ENCODE data around the gene ZFYVE19. TPM values are rescaled to one million over a fixed set of nuclear protein-coding genes. Genes with fewer than 3 reads are reported as not detected.

ZFYVE19 gene
- polyA plus RNA-seq, 1 donor, result 25.6 TPM

DNA sequence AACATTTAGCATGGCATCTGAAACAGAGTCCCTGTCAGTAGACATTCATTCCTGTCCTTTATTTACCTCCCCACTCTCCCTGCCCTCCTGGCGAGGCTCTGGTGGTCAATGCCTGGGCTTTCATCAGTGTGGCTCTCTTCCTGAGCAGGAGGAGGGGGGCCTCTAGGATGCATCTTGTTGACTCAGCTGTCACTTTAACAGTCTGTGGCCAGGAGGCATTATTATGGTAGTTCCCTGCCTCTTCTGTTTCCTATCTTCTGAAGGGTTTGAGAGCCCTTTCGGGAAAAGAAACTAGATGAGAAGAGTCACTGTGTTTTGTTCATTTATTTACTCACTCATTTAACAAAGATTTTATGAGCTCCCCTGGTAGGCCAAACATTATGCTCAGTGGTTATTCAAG, 24.0 kb downstream of the ZFYVE19 start:
- DNase-seq, result no peak
- no peak overlapping the region for H3K4me3 ChIP-seq (ENCODE audit: low read length)
- no peak overlapping the region for H3K27ac ChIP-seq (ENCODE audit: low read length)
- peaks cover 29% of the 10 kb centered on the region for H3K4me1 ChIP-seq (ENCODE audit: control insufficient read depth, insufficient read depth, low read length)
- WGBS (ENCODE audit: insufficient coverage, low lambda C conversion rate), result no CpG with 5 or more reads among the region's 2 CpGs
- H3K36me3 ChIP-seq (ENCODE audit: control insufficient read depth, insufficient read depth, low read length), result peaks cover under 1% of the 10 kb centered on the region
- H3K9me3 ChIP-seq (ENCODE audit: control insufficient read depth, low read depth, low read length), result no peaks in the 10 kb centered on the region
- no peaks in the 10 kb centered on the region for H3K27me3 ChIP-seq (ENCODE audit: control insufficient read depth, insufficient read depth, low read length)

DNA sequence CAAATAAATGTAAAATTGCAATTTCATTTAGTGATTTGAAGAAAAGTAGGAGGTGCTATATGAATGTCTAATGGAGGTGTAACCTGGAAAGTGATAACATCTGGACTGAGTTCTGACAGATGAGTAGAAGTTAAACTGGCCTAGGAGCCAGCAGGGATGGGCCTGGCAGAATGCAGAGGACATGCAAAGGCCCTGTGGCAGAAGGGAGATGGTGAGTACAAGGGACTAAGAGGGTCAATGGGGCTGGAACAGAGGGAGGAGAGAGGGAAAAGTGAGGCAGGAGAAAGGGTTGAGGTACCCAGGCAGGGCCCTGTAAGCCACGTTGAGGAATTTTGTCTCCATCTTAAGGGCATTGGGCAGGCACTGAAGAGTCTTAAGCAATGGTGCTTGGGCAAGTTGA, 25.0 kb downstream of the ZFYVE19 start:
- H3K4me3 ChIP-seq (ENCODE audit: low read length), result no peak overlapping the region
- no peak overlapping the region for H3K27ac ChIP-seq (ENCODE audit: low read length)
- no peaks in the 10 kb centered on the region for H3K9me3 ChIP-seq (ENCODE audit: control insufficient read depth, low read depth, low read length)
- H3K36me3 ChIP-seq (ENCODE audit: control insufficient read depth, insufficient read depth, low read length), result peaks cover 3% of the 10 kb centered on the region
- peaks cover 19% of the 10 kb centered on the region for H3K4me1 ChIP-seq (ENCODE audit: control insufficient read depth, insufficient read depth, low read length)
- no peak for DNase-seq
- H3K27me3 ChIP-seq (ENCODE audit: control insufficient read depth, insufficient read depth, low read length), result no peaks in the 10 kb centered on the region
- no CpG with 5 or more reads among the region's 1 CpG for WGBS (ENCODE audit: insufficient coverage, low lambda C conversion rate)

DNA sequence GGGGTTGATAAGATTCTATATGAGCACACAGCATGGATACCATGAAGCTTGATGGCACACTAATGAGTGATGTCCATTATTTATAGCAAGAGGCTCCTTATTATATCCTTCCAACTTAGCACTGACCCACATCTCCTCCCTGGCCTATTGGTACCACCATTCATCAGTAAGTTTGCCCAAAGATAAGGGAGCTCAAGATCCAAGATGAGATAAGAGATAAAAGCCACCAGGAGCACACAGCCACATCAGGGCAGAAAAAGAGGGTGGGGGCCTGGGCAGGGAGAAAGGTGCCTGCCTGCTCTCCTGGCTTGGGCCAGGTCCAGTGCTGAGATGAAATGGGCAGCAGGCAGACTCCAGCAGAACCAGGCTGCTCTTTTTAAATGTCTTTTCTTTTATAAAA, 26.0 kb downstream of the ZFYVE19 start:
- DNase-seq, result no peak
- Histone ChIP-seq H3K27ac (ENCODE audit: low read length) (no peak overlapping the region), H3K9me3 (ENCODE audit: control insufficient read depth, low read depth, low read length) (no peaks in the 10 kb centered on the region), H3K27me3 (ENCODE audit: control insufficient read depth, insufficient read depth, low read length) (no peaks in the 10 kb centered on the region), H3K36me3 (ENCODE audit: control insufficient read depth, insufficient read depth, low read length) (peaks cover 3% of the 10 kb centered on the region), H3K4me1 (ENCODE audit: control insufficient read depth, insufficient read depth, low read length) (peaks cover 15% of the 10 kb centered on the region), H3K4me3 (ENCODE audit: low read length) (no peak overlapping the region)

DNA sequence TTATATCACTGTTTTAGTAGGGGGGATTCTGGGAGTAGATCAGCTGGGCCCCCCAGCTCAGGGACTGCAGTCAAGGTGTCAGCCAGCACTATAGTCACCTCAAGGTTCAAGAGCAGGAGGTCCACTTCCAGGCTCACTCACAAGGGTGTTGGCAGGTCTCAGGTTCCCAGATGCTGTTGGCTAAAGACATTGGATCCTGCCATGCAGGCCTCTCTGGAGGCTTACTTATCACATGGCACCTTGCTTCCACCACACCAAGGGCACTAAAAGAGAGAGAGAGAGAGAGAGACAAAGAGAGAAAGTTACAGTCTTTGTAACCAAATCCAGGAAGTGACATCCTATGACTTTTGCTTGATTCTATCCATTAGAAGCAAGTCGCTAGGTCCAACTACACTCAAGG, 29.1 kb downstream of the ZFYVE19 start:
- H3K27ac ChIP-seq (ENCODE audit: low read length), result no peak overlapping the region
- no peak for DNase-seq
- WGBS (ENCODE audit: insufficient coverage, low lambda C conversion rate), result no CpG with 5 or more reads among the region's 1 CpG
- no peak overlapping the region for H3K4me3 ChIP-seq (ENCODE audit: low read length)
- H3K27me3 ChIP-seq (ENCODE audit: control insufficient read depth, insufficient read depth, low read length), result no peaks in the 10 kb centered on the region
- peaks cover 5% of the 10 kb centered on the region for H3K36me3 ChIP-seq (ENCODE audit: control insufficient read depth, insufficient read depth, low read length)
- H3K4me1 ChIP-seq (ENCODE audit: control insufficient read depth, insufficient read depth, low read length), result no peaks in the 10 kb centered on the region
- H3K9me3 ChIP-seq (ENCODE audit: control insufficient read depth, low read depth, low read length), result no peaks in the 10 kb centered on the region

DNA sequence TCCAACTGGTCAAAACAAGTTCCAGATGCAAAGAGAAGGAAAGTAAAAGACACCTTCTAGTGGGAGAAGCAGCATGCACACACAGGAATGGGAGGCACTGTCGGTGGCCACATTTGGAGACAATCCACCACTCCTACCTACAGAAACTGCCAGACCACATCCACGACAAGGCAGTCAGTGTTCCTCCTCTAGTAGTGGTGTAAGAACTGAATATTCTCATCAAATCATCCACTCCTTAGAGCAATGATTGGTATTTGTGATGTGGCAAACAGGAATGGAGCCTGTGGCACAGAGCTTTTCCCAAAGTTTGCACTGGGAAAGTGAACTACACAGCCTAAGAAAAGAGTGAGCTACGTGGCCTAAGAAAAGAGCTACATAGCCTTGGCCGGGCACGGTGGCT, 31.9 kb downstream of the ZFYVE19 start:
- Histone ChIP-seq H3K27me3 (ENCODE audit: control insufficient read depth, insufficient read depth, low read length) (no peaks in the 10 kb centered on the region), H3K4me1 (ENCODE audit: control insufficient read depth, insufficient read depth, low read length) (peaks cover 7% of the 10 kb centered on the region), H3K36me3 (ENCODE audit: control insufficient read depth, insufficient read depth, low read length) (peaks cover 5% of the 10 kb centered on the region), H3K4me3 (ENCODE audit: low read length) (no peak overlapping the region), H3K27ac (ENCODE audit: low read length) (no peak overlapping the region), H3K9me3 (ENCODE audit: control insufficient read depth, low read depth, low read length) (no peaks in the 10 kb centered on the region)
- DNase-seq, result no peak
- no CpG with 5 or more reads among the region's 5 CpGs for WGBS (ENCODE audit: insufficient coverage, low lambda C conversion rate)

DNA sequence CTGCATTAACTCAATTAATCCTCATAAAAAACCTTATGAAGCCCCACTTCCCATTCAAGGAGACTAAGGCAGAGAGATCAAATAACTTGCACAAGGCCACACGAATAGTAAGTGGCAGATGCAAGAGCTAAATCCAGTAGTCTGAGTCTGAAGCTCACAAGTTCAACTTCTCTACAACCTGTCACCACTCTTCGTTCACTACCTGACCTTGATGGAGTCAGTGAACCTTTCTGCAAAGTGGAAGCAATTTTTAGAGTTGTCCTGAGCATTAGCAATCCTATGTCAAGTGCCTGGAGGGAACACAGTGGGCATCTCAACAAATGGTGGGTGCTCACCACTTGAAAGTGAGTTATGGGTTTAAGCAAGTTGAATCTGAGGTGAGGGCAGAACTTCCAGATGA, 34.9 kb downstream of the ZFYVE19 start:
- Histone ChIP-seq H3K9me3 (ENCODE audit: control insufficient read depth, low read depth, low read length) (no peaks in the 10 kb centered on the region), H3K27me3 (ENCODE audit: control insufficient read depth, insufficient read depth, low read length) (peaks cover 11% of the 10 kb centered on the region), H3K4me1 (ENCODE audit: control insufficient read depth, insufficient read depth, low read length) (peaks cover 14% of the 10 kb centered on the region), H3K36me3 (ENCODE audit: control insufficient read depth, insufficient read depth, low read length) (peaks cover 2% of the 10 kb centered on the region), H3K27ac (ENCODE audit: low read length) (no peak overlapping the region), H3K4me3 (ENCODE audit: low read length) (no peak overlapping the region)
- DNase-seq, result no peak
- no CpG with 5 or more reads among the region's 2 CpGs for WGBS (ENCODE audit: insufficient coverage, low lambda C conversion rate)

DNA sequence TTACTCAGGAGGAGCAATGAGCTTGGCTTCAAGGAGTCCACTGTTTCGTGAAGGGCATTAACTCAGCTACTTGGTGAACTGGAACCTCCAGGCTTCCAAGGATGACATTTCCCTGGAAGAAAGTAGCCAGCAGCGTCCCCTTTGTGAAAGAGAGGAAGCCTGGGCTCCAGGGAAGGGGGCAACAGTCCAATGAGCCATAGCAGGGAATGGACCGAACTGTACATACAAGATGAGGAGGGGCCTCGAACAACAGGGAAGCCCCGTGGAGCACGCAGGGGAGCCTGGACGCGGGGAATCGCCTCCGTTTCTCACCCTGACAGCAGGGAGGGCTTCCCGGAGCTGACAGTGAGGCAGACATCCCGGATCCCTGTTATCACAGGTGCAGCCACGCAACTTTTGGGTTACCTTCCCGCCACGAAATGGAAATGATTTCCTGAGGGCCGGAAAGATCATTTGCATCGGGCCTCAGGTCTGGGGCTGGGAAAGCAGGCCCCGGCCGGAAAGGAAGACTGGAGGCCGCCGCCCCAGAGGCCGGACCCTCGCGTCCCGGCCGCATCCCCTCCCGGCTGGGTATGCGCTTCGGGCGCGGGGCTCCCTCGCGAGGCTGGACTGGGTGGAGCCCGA, 36.5 kb downstream of the ZFYVE19 start:
- no CpG with 5 or more reads among the region's 34 CpGs for WGBS (ENCODE audit: insufficient coverage, low lambda C conversion rate)
- Histone ChIP-seq H3K9me3 (ENCODE audit: control insufficient read depth, low read depth, low read length) (no peaks in the 10 kb centered on the region), H3K36me3 (ENCODE audit: control insufficient read depth, insufficient read depth, low read length) (peaks cover 2% of the 10 kb centered on the region), H3K4me1 (ENCODE audit: control insufficient read depth, insufficient read depth, low read length) (peaks cover 28% of the 10 kb centered on the region), H3K27me3 (ENCODE audit: control insufficient read depth, insufficient read depth, low read length) (peaks cover 11% of the 10 kb centered on the region), H3K27ac (ENCODE audit: low read length) (peak overlapping the region; percentile 91), H3K4me3 (ENCODE audit: low read length) (peak overlapping the region; percentile 74)
- DNase-seq, result peak in 1 of 2 donors; percentile 67

DNA sequence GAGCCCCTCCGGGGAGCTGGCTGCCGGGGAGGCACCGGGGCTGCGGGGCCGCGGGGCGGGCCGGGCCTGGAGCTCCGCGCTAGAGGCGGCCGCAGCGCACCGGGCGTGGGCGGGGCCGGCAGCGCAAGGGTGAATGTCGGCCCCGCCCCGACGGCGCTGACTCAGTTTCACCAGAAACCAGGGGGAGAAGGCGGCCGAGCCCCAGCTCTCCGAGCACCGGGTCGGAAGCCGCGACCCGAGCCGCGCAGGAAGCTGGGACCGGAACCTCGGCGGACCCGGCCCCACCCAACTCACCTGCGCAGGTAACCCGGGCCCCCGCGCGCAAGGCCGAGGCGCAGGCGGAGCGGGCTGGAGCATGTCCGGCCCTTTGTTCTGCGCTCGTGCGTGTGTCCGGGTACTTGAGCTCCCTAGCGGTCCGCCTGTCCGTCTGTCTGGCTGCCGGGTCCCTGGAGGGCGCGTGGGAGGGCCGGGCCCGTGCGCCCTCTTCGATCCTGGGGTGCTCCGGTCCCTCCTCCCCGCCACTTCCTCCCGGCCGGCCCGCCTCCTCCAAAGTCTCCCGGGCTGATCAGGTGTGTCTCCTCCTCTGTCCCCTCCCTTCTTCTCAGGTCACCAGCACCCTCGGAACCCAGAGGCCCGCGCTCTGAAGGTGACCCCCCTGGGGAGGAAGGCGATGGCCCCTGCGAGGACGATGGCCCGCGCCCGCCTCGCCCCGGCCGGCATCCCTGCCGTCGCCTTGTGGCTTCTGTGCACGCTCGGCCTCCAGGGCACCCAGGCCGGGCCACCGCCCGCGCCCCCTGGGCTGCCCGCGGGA, 37.2 kb downstream of the ZFYVE19 start, which contains the start of gene SPINT1:
Gene SPINT1 (plus strand): TSS at position 164 of the 811 bp plus-strand sequence. CDS start 507 bp downstream, at position 671.
- Histone ChIP-seq H3K4me3 (ENCODE audit: low read length) (peak within 1 kb of the TSS; percentile 74), H3K27ac (ENCODE audit: low read length) (peak within 1 kb of the TSS; percentile 91), H3K36me3 (ENCODE audit: control insufficient read depth, insufficient read depth, low read length) (peaks cover 2% of the 10 kb centered on the region), H3K4me1 (ENCODE audit: control insufficient read depth, insufficient read depth, low read length) (peaks cover 29% of the 10 kb centered on the region), H3K9me3 (ENCODE audit: control insufficient read depth, low read depth, low read length) (no peaks in the 10 kb centered on the region), H3K27me3 (ENCODE audit: control insufficient read depth, insufficient read depth, low read length) (peaks cover 11% of the 10 kb centered on the region)
- peak in 1 of 2 donors; percentile 91 for DNase-seq
- no CpG with 5 or more reads among the region's 89 CpGs for WGBS (ENCODE audit: insufficient coverage, low lambda C conversion rate)

DNA sequence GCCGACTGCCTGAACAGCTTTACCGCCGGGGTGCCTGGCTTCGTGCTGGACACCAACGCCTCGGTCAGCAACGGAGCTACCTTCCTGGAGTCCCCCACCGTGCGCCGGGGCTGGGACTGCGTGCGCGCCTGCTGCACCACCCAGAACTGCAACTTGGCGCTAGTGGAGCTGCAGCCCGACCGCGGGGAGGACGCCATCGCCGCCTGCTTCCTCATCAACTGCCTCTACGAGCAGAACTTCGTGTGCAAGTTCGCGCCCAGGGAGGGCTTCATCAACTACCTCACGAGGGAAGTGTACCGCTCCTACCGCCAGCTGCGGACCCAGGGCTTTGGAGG, 37.8 kb downstream of the ZFYVE19 start:
- H3K36me3 ChIP-seq (ENCODE audit: control insufficient read depth, insufficient read depth, low read length), result peaks cover 4% of the 10 kb centered on the region
- DNase-seq, result no peak
- H3K4me3 ChIP-seq (ENCODE audit: low read length), result peak overlapping the region; percentile 74
- no peaks in the 10 kb centered on the region for H3K9me3 ChIP-seq (ENCODE audit: control insufficient read depth, low read depth, low read length)
- no CpG with 5 or more reads among the region's 28 CpGs for WGBS (ENCODE audit: insufficient coverage, low lambda C conversion rate)
- peak overlapping the region; percentile 80 for H3K27ac ChIP-seq (ENCODE audit: low read length)
- peaks cover 29% of the 10 kb centered on the region for H3K4me1 ChIP-seq (ENCODE audit: control insufficient read depth, insufficient read depth, low read length)
- peaks cover 11% of the 10 kb centered on the region for H3K27me3 ChIP-seq (ENCODE audit: control insufficient read depth, insufficient read depth, low read length)

DNA sequence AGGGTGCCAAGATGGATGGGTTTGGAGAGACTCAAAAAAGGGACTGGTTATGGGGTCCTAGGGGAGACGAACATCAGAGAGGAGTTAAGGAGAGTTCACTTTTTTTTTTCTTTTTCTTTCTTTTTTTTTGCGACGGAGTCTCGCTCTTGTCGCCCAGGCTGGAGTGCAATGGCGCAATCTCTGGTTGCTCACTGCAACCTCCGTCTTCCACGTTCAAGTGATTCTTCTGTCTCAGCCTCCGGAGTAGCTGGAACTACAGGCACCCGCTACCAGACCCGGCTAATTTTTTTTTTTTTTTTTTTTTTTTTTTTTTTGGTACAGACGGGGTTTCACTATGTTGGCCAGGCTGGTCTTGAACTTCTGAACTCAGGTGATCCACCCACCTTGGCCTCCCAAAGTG, 38.1 kb downstream of the ZFYVE19 start:
- Histone ChIP-seq H3K4me1 (ENCODE audit: control insufficient read depth, insufficient read depth, low read length) (peaks cover 29% of the 10 kb centered on the region), H3K36me3 (ENCODE audit: control insufficient read depth, insufficient read depth, low read length) (peaks cover 5% of the 10 kb centered on the region), H3K27me3 (ENCODE audit: control insufficient read depth, insufficient read depth, low read length) (peaks cover 11% of the 10 kb centered on the region), H3K27ac (ENCODE audit: low read length) (peak overlapping the region; percentile 80), H3K9me3 (ENCODE audit: control insufficient read depth, low read depth, low read length) (no peaks in the 10 kb centered on the region), H3K4me3 (ENCODE audit: low read length) (peak overlapping the region; percentile 74)
- no CpG with 5 or more reads among the region's 12 CpGs for WGBS (ENCODE audit: insufficient coverage, low lambda C conversion rate)
- no peak for DNase-seq
